Stimulated activated CD8-positive, alpha-beta memory T cell treated with anti-CD3 and anti-CD28 coated beads, Interleukin-15, amount 100 ng/mL, for 1 hour (primary cell): ENCODE measurements around the gene SYNGR1.

Experiments used
- DNase-seq: peaks from one replicate; pipeline ENCODE4 v3.0.0-alpha.2; 2020; ENCODE audit warnings: low read depth

Gene SYNGR1

GRCh38 chr22:39349967-39350726 lies at the start of gene SYNGR1:
SYNGR1 (plus strand) TSS chr22:39349991; CDS start chr22:39350011, 20 bp downstream.
- no peak for DNase-seq

- DNase-seq, result no peak
These were observed 49.5 kb upstream of the SYNGR1 start for GRCh38 chr22:39300186-39300830.

- DNase-seq, result no peak
These were observed 48.7 kb upstream of the SYNGR1 start for GRCh38 chr22:39301108-39301507.

DNA sequence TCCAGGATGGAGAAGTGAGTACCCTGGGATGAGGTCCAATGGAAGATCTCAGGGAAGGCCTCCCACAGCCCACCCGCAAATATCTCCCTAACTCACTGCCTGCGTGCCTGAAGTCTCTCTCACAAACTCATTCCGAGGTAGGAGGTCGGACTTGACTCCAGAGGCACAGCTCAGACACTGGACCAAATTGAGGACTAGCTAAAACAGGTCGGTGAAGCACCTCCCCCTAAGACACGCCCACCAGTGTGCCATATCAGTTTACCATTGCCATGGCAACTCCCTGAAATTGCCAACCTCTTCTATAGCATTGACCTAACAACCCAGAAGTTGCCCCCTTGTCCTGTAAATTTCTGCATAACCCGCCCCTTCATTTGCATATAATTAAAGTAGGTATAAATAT lies 47.9 kb upstream of the SYNGR1 start:
- no peak for DNase-seq

- no peak for DNase-seq
These were observed 47.3 kb upstream of the SYNGR1 start for GRCh38 chr22:39302431-39302960.

DNA sequence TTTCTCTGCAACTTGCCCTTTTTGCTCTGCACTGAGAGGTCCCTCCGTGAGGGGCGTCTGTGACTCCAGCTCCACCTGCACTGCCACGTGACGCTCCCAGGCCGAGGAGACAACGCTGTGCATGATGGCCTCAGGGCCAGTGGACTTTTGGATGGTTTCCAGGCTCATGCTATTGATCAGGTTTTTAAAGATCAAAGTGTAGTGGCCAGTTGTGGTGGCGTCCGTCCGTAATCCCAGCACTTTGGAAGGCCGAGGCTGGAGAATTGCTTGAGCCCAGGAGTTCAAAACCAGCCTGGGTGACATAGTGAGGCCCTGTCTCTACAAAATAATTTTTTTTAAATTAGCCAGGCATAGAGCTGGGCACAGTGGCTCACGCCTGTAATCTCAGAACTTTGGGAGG lies 46.4 kb upstream of the SYNGR1 start:
- no peak for DNase-seq

DNA sequence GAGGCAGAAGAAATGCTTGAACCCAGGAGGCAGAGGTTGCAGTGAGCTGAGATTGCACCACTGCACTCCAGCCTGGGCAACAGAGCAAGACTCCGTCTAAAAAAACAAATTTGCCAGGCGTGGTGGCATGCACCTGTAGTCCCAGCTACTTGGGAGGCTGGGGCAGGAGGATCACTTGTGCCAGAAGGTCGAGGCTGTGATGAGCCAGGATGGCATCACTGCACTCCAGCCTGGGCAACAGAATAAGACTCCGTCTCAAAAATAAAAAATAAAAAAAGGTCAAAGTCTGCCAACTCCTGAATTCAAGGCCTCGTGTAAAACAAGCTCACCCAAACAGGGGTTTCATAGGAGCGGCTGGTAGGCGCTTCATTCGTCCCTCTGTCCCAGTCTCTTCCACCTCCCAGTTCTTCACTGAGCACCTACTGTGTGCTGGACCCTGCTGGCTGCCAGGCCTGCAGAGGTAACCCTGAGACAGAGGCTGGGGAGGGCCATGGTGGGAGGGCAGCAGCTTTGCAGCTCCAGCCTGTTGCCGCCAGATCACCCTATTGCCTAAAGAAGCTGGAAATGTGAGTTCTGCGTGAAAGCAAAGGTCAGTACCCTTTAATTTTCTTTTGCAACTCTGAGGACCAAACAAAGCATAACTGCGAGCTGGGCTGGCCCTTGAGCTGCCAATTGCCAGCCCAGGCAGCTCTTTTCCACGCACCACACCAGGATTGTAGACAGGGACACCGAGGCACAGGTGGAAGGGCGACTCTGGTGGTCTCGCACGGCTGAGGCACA lies 45.7 kb upstream of the SYNGR1 start:
- no peak for DNase-seq

- no peak for DNase-seq
These were observed 43.1 kb upstream of the SYNGR1 start for GRCh38 chr22:39306456-39307361.

DNA sequence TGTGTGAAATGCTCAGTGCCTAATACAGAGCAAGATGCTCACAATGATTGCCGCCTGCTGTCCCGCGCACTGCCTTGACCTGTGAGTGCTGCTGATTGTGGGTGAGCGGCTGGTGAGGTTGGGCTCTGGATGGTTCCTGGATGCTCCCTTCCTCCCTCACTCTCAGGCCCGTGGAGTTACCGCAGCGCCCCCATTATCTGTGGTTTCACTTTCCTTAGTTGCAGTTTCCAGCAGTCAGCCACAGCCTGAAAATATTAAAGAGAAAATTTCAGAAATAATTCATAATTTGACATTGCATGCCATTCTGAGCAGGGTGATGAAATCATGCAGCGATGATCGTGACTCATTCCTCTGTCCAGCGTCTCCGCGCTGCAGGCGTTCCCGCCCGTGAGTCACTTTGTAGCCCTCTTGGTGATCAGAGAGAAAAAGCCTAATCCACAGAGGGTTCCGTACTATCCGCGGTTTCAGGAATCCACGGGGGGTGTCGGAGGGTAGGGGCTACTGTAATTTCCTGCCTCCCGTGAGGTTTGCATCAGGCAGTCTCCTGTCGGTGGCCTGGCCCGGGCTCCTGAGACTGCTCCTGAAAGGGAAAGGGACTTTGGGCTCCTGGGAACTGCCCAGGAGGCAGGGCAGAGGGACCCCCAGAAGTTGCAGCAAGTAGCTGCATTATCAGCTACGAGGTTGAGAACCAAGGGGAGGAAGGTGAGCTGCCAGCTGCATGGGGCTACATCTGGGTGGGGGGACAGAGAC lies 41.0 kb upstream of the SYNGR1 start:
- DNase-seq, result no peak

- DNase-seq, result no peak
These were observed 40.4 kb upstream of the SYNGR1 start for GRCh38 chr22:39309364-39309861.

GRCh38 chr22:39309881-39310714 lies 39.7 kb upstream of the SYNGR1 start:
- DNase-seq, result no peak

- DNase-seq, result no peak
These were observed 38.0 kb upstream of the SYNGR1 start for GRCh38 chr22:39311592-39312400.

- no peak for DNase-seq
These were observed 37.4 kb upstream of the SYNGR1 start for GRCh38 chr22:39312410-39312809.

GRCh38 chr22:39313258-39314001 lies 36.4 kb upstream of the SYNGR1 start:
- DNase-seq, result no peak

- no peak for DNase-seq
These were observed 35.4 kb upstream of the SYNGR1 start for GRCh38 chr22:39314251-39314971.

GRCh38 chr22:39315389-39315788 lies 34.4 kb upstream of the SYNGR1 start:
- DNase-seq, result no peak

DNA sequence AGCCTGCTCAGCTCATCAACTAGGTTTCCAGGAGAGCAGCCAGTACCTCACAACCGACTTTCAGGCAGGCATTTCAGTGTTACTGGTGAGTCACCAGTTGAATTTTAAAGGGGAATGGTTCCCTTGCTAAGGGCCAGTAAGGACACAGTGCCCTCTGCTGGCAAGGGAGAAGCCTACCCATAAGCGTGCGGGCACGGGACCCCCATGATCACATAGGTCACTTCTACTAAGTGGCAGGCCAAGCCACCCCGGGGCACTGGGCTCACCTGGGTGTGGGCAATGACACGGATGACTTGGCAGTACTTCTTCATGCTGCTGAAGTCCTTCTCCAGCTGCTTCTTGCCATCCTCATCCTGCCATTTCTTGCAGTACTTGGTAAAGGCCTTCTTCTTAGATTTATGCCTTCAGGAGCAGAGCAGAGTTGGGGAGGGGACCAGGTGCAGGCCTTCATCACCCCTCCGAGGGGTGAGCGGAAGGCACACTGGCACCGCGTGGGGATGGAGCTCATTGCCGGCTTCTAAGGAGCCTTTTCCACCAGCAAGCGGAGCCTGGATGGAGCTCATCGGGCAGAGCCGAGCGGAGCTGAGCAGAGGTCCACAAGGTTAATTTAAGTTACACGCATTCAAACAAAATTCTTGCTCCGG lies 33.2 kb upstream of the SYNGR1 start:
- DNase-seq, result peak; percentile 64
